Subcutaneous adipose tissue (tissue), 4 donors: Measurements from ENCODE around the gene ICAM3. TPM values are rescaled to one million over a fixed set of nuclear protein-coding genes. Genes with fewer than 3 reads are reported as not detected.

Experiments
- CTCF ChIP-seq: fragments of 450-650 bp; IDR thresholded peaks from one replicate; pipeline ENCODE4 v1.5.1; 2016; ENCODE audit warnings: low read depth, mild to moderate bottlenecking, control low read depth, antibody characterized with exemption, moderate library complexity
- total RNA-seq, 4 donors: library from RNA; depleted of rRNA; stranded (reverse); fragments of >200 nt; gene quantifications; one replicate each; pipeline ENCODE4 v1.1.0, GENCODE V29; 2016

Gene ICAM3
- total RNA-seq, 4 donors from 2014 or later = 4.9 to 17.3 (median 9.2) TPM

GRCh38 chr19:10290876-10291553, 48.4 kb downstream of the ICAM3 start:
- no peak for TF ChIP-seq CTCF

- TF ChIP-seq CTCF = no peak
Observed at GRCh38 chr19:10290357-10290875, 49.0 kb downstream of the ICAM3 start.

GRCh38 chr19:10289836-10290356, 49.5 kb downstream of the ICAM3 start, which contains the start of gene ICAM5:
ICAM5 (plus strand) TSS chr19:10289952; CDS start chr19:10290044, 92 bp downstream.
- no peak for TF ChIP-seq CTCF

- no peak for TF ChIP-seq CTCF
Observed at GRCh38 chr19:10289167-10289835, 50.1 kb downstream of the ICAM3 start.

- no peak for TF ChIP-seq CTCF
Observed at GRCh38 chr19:10288662-10289166, 50.7 kb downstream of the ICAM3 start.

- TF ChIP-seq CTCF = no peak
Observed at GRCh38 chr19:10286803-10287737, 52.4 kb downstream of the ICAM3 start, which contains the start of gene ICAM4. ICAM4 (plus strand) TSS chr19:10286955; CDS start chr19:10287013, 58 bp downstream.
